Stimulated activated CD4-positive, alpha-beta T cell treated with anti-CD3 and anti-CD28 coated beads, Interleukin-12 subunit alpha, Interleukin-12 subunit beta, amount 100 ng/mL, for 48 hours (primary cell): ENCODE data around the gene EPC2.
A peak's percentile ranks its signal among the peaks of the same experiment; 100 is the strongest.

ENCODE experiments used
- DNase-seq, 3 donors: peaks; one replicate each; pipeline ENCODE4 v3.0.0-alpha.2; 2020; ENCODE audit warnings: low read depth in 2 of 3, low spot score in 1 of 3

The EPC2 gene, protein sequence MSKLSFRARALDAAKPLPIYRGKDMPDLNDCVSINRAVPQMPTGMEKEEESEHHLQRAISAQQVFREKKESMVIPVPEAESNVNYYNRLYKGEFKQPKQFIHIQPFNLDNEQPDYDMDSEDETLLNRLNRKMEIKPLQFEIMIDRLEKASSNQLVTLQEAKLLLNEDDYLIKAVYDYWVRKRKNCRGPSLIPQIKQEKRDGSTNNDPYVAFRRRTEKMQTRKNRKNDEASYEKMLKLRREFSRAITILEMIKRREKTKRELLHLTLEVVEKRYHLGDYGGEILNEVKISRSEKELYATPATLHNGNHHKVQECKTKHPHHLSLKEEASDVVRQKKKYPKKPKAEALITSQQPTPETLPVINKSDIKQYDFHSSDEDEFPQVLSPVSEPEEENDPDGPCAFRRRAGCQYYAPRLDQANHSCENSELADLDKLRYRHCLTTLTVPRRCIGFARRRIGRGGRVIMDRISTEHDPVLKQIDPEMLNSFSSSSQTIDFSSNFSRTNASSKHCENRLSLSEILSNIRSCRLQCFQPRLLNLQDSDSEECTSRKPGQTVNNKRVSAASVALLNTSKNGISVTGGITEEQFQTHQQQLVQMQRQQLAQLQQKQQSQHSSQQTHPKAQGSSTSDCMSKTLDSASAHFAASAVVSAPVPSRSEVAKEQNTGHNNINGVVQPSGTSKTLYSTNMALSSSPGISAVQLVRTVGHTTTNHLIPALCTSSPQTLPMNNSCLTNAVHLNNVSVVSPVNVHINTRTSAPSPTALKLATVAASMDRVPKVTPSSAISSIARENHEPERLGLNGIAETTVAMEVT

DNA sequence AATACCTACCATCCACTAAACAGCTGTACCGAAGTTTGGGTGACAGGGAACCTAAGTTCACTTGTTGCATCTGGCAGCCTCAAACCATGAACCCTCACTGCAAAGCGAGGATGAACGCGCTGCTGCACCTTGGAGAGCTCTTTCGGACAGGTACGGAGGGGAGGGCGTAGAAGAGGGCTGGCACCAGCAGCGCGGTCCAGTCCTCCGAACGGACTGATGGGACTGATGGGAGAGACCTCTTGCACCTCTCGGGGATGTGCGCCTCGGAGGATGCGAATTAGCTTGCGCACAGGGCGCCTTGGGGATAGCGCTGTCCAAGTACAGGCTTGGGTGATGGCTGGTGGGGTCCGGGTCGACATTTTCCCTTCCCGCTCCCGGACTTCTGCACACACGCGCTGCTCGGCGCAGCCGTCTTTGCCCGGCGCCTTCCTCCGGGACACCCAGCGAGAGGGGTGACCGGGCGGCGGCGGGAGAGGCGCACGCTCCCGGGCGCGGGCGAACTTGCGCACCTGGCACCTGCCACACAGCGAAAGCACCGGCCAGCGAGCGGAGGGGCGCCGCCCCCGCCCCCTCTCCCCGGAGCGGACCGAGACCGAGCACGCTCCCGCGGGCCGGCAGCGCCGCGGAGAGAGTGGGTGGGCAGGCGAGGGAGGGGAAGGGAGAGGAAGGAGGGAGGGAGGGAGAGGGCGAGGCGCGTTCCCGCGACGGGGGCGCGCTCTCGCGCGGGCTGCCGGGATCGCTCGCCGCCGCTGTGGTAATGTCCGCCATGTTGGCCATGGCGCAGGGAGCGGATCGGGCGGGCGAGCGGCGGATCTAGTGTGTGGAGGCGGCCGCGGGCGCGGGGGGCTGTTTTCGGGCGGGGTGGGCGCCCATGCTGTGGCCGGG lies at the start of gene EPC2:
Gene EPC2, plus strand, starts transcription at position 754 of the 885 bp plus-strand sequence. CDS start 267 bp downstream, outside the sequence.
- DNase-seq, result peak; percentile 80 to 83 (median 80)

DNA sequence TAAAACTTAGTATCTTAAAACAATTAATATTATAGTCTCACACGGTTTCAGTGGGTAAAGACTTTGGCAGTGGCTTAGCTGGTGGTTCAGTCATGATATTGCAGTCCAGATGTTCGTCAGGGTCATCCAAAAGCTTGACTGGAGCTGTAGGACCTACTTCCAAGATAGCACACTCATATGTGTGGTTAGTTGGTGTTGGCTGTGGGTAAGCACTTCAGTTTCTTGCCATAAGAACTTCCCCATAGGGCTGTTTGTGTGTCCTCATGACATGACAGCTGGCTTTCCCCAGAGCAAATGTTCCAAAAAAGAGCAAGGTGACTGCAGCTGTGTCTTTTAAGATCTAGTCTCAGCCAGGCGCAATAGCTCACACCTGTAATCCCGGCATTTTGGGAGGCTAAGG lies 48.5 kb upstream of the EPC2 start:
- DNase-seq, result no peak

DNA sequence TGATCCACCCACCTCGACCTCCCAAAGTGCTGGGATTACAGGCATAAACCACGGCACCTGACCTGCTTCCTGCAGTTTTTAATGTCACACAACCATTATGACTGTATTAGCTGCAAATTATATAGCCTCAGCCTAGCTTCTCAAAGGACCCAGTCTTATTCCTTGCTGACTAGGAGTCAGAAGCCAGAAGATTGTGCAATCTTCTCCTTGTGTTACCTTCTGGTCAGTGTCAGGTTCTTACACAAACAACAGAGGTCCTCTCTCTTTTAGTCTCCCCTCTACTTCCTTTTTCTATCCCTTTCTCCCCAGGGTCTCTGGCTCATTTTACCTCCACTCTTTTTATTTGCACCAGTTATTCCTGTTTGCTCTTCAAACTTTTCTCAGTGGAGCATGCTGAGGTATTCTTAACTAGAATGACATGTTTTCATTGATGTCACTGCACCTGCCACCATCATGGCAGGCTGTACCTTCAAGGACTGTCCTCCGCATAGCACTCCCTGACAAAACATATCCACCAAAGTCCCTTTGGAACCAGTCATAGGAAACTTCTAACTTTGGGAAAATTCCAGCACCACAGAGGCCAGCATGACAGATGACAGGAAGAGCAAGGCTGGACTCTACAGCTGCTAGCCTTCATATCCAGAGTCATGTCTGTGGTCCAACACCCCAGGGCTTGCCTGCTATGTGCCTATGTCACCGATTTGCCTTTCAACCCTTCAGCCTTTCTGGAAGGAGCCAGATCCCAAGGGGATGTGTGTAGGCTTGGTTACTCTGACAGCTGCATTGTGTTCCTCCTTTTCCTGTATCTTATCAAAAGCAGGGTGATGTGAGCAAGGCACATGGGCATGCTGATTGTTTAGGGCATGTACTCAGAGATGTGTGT lies 45.2 kb upstream of the EPC2 start:
- no peak for DNase-seq

DNA sequence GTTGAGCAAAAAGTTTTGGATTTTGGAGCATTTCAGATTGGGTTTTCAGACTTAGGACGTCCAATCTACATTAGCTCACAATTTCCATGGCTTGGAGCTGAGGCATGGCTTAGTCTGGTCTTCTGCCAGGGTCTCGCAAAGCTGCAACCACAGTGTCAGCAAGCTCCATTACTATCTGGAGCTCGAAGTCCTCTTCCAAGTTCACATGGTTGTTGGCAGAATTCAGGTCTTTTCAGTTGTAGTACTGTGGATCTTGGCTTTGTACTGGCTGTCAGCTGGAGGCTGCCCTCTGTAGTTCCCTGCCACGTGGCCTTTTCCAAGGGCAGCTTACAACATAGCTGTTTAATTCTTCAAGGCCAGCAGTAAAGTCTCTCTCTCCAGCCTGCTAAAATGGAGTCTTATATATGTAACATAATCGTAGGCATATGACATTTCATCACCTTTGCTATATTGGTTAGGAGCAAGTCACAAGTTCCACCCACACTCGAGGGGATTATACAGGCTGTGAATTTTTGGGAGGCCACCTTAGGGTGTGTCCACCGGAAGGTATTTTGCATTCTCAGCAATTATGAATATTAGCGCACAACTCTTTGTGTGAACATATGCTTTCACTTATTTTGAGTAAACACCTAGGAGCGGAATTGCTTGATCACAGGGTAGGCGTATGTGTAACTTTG lies 41.5 kb upstream of the EPC2 start:
- DNase-seq, result peak in 2 of 3 donors; percentile 5 to 37

DNA sequence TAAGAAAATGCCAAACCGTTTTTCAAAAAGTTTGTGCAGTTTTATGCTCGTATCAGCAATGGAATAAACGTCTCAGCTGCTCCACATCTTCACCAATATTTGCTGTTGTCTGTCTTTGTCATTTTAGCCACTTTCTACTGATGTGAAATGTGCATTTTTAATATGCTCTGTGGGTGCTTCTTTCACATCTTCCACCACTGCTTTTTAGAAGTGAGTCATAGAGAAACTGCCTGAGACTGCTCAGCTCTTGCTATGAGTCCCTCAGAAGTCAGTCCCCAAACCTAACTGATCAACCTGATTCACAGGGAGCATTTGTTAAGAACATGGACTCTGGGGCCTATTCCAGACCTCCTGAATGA lies 41.0 kb upstream of the EPC2 start:
- DNase-seq, result peak in 2 of 3 donors; percentile 20 to 37

DNA sequence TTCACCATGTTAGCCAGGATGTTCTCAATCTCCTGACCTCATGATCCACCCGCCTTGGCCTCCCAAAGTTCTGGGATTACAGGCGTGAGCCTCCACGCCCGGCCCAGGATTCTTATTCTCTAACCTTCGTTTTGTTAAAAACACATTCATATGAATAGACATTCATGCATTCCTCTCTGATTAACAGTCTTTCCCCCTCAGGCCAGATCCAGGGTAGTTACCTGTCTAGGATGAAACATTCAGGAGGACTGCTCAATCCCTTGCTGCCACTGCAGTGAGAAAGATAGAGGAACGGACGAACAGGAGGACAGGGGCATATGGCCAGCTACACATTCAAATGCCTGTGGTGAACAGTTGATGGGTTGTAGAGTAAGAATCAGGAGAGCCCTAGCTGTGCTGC lies 39.6 kb upstream of the EPC2 start:
- DNase-seq, result no peak

DNA sequence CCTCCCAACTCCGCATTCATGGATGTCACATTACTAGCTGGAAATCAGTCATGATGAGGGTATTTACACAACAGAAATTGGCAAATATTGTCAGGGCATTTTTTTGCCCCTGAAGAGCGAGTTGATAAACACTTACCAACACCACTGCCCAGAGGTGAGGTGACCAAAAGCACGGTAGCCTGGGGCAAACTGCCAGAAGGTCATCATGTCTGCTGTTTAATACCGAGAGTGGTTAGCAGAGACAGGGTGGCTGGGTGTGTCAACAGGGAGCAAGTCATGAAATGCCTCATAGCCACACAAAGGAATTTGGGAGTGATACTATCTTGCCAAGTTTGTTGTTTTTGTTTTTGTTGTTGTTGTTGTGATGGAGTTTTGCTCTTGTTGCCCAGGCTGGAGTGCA lies 37.0 kb upstream of the EPC2 start:
- no peak for DNase-seq

DNA sequence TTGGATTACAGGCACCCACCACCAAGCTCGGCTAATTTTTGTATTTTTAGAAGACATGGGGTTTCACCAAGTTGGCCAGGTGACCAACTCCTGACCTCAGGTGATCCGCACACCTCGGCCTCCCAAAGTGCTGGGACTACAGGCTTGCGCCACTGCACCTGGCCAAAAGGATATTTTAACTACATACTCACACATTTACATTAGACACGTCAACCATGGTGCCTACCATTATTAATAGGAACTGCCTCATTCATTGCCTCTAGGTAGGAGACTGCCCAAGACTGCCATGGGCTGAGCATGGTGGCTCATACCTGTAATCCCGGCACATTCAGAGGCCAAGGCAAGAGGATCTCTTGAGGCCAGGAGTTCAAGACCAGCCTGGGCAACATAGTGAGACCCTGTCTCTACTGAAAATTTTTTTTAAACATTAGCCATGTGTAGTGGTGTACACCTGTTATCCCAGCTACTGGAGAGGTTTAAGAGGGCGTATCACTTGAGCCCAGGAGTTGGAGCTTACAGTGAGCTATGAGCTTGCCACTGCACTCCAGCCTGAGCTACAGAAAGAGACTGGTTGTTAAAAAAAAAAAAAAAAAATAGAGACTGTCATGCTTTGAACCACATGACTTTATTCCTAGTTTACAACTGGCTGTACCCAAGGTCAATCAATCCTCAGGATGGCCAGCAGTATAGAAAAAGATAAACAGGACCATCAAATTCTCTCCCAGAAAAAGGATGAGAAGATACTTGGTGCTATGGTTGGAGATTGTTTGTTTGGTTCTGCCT lies 31.1 kb upstream of the EPC2 start:
- DNase-seq, result no peak

DNA sequence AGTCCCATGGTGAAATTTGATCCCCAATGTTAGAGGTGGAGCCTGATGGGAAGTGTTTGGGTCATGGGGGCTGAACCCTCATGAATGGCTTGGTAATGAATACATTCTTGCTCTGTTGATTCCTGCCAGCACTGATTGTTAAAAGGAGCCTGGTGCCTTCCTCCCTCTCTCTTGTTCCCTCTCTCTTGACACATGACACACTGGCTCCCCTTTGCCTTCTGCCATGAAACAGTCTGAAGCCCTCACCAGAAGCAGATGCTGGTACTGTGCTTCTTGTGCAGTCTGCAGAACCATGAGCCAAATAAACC lies 30.6 kb upstream of the EPC2 start:
- no peak for DNase-seq

DNA sequence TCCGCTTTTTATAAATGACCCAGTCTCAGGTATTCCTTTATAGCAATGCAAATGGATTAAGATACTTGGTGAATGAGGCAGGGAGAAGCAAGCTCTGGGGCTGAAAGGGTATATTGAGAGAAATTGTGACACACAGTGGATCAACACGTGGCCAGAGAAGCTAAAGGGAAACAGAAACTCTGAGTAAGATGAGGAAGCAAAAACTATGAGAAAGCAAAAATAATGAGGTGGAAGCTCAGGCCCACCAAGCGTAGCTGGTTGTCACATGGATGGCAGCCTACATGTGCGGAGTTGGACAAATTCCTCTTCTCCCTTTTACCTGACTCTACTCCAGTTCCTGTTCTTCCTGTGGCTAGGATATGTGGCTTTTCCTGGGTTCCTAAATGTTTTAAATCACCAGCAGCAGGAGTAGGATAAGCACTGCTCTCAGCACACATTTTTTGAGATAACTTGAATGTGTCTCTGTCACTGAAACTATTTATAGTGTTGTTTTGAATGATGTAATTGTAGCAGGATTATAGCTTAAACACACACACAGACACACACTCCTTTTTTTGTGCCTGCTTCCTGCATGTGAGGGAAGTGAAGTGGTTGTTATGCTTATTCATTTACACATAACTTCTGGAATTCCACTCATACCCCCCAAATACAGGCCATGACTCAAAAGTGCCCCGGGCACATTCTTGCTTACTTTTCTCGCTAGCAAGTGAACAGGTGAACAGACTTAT lies 30.1 kb upstream of the EPC2 start:
- DNase-seq, result peak in 1 of 3 donors; percentile 20

DNA sequence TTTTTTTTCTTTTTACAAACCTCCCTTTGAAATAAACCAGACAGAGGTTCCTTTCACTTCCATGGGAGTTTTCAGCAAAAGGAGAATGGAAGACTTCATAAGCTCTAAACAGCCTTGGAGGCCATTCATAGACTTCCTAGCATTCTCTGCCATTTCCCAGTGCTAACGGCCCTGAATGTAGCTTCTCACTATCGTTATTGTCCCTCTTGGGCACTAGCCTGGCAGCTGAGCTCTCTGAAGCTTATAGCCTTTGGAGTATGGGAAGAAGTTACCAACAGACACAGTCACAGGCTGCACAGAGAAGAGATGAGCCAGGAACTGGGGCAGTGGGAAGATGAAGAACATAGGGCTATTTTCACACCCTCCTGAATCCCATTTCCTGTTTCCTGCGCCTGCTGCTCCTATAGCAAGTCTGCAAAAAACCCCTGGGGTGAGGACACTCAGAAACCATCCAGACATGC lies 29.1 kb upstream of the EPC2 start:
- no peak for DNase-seq

DNA sequence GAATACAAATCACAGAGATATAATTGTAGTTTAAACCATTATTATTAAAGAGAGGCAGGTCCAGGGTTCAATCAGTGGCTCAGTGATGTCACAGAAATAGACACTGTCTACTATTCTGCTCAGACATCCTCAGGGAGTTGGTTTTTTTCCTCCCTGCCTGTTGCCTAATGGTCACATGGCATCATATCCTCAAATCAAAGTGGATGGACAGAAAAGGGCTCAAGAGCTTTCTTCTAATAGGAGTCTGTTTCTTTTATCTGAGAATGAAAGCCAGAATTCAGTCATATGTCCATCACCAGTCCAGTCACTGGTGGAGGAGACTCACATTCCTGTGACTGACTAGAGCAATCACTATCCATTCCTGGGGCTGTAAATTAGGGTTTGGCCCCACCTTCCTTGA lies 27.9 kb upstream of the EPC2 start:
- DNase-seq, result no peak

DNA sequence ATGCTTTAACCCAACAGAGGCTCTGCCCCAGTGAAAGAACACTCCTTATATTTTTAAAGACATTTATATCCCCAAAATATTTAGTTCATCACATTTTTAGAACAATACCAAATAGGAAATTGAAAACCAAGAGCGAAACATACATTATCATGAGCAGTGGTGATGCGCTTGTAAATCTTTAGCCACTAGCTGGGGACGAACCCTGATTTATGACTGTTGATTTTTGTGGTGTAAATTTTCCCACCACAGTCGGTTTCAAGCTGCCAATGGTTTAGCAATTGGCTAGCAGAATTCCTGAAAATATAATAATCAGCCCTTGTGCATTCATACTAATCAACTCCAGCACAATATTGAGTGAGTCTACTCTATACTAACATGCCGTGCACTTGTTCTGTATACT lies 27.3 kb upstream of the EPC2 start:
- no peak for DNase-seq

DNA sequence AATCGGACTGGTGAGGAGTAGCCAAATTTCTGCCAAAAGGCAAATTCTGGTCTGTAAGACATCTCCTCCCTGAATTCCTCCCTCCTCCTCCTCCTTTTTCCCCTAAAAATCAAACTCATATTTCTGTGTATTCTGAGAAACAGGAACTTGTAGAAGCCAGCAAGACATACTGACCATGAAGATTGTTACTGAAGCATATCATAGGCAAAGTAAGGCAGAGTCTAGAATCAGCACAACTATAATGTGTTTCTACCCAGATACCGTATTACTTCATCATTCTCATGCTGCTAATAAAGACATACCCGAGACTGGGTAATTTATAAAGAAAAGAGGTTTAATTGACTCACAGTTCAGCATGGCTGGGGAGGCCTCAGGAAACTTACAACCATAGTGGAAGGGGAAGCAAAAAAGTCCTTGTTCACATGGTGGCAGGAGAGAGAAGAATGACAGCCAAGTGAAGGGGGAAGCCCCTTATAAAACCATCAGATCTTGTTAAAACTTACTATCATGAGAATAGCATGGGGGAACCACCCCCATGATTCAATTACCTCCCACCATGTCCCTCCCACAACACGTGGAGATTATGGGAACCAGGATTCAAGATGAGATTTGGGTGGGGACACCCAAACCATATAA lies 24.9 kb upstream of the EPC2 start:
- no peak for DNase-seq

DNA sequence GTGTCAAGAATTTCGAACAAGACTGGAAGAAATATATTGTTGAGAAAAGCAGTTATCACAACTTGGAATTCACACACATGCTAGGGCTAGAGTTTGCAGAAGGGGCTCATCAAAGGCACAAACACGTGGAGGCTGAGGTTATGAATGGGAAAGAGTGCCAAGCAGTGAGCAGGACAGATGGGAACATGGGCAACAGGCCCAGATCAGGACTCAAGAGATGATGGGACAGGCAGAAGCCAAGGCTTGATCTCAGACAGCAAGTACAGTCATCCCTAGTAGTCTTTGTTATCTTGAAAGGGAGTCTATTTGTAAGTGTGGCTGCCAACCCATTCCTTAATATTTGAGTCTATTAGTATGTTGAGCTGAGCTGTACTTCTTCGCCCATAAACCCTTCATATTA lies 22.2 kb upstream of the EPC2 start:
- no peak for DNase-seq

DNA sequence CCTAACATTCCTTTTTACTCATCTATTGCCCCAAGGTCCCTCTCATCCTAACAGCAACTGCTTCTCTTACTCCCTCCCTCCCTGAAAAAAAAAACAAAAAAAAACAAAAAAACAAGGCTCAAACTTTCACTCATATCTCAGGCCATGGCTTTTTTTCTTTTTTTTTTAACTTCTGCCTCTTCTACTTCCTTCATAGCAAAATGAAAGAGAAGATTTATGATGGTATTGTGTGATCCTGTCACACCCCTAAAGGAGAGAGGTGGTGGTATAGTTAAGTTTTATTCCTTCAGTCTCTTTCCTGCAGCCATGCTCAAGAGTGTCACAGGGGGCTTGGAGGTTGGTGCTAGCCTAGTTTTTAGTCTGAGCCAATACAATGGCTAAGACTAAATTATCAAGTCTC lies 21.5 kb upstream of the EPC2 start:
- no peak for DNase-seq

DNA sequence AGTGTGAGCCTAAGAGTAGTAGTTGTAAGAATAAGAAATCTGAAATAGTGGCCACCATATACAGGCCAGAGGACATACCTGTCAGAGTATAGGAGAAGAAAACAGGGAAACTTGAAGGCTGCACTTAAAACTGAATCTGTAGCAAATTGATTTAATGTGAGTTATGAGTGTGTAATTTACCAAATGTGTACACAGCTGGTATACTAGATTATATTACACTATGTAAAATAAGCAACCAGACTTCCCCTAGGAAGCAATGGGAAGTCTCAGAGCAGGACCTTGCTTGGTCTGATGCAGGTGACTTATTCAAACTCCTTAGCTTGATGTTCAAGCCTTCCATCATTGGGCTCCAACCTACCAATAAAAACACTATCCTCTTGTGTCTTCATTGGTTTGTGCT lies 17.3 kb upstream of the EPC2 start:
- DNase-seq, result no peak

DNA sequence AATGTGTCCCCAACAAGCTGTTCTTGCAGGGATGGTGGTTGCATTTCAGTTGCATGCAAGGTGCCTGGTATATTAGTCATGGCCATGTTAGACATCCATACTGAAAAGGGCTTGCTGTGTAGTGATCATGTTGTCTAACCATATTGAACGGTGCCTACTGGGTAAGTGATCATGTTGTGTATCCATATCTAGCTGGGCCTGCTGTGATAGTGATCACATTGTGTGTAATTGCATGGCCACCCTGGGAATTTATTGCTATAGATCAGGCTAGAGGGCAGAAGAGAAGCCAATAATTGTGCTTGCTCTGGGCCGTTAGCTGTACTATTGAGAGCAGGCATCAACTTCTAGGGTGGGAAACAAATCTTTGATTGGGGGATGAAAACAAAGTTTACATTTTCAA lies 9.8 kb upstream of the EPC2 start:
- no peak for DNase-seq
